Fibroblast of peridontal ligament (primary cell): ENCODE data around the gene BCO1.
"Not testable (repeated sequence)": the region's sequence is repeated elsewhere in the genome, so short reads cannot be mapped to it uniquely, and the experiment has no call there.

Experiments
- DNase-seq: peaks from one replicate; pipeline ENCODE4 v3.0.0-alpha.2; 2010; ENCODE audit errors: extremely low read depth

Gene BCO1

GRCh38 chr16:81238296-81239011, at the start of gene BCO1:
TSS of gene BCO1 (plus strand) at chr16:81238689. CDS start at chr16:81238909, 220 bp downstream.
- DNase-seq, result peak; percentile 71

GRCh38 chr16:81189100-81189664, 49.3 kb upstream of the BCO1 start:
- DNase-seq, result peak; percentile 48

- peak; percentile 17 for DNase-seq
These were observed 47.8 kb upstream of the BCO1 start for GRCh38 chr16:81190667-81191066.

GRCh38 chr16:81195885-81196534, 42.5 kb upstream of the BCO1 start:
- no peak for DNase-seq

- peak; percentile 12 for DNase-seq
These were observed 39.9 kb upstream of the BCO1 start for GRCh38 chr16:81198635-81199034.

GRCh38 chr16:81201267-81201666, 37.2 kb upstream of the BCO1 start:
- DNase-seq, result peak; percentile 5

- peak; percentile 82 for DNase-seq
These were observed 33.5 kb upstream of the BCO1 start for GRCh38 chr16:81204798-81205680.

GRCh38 chr16:81207076-81207475, 31.4 kb upstream of the BCO1 start:
- no peak for DNase-seq

GRCh38 chr16:81210807-81211206, 27.7 kb upstream of the BCO1 start:
- DNase-seq, result no peak

GRCh38 chr16:81212830-81213465, 25.5 kb upstream of the BCO1 start:
- DNase-seq, result no peak

GRCh38 chr16:81214745-81215166, 23.7 kb upstream of the BCO1 start:
- DNase-seq, result no peak

- no peak for DNase-seq
These were observed 22.4 kb upstream of the BCO1 start for GRCh38 chr16:81216114-81216513.

- DNase-seq, result no peak
These were observed 21.8 kb upstream of the BCO1 start for GRCh38 chr16:81216706-81217105.

- no peak for DNase-seq
These were observed 19.3 kb upstream of the BCO1 start for GRCh38 chr16:81219151-81219550.

GRCh38 chr16:81220349-81220748, 18.1 kb upstream of the BCO1 start:
- no peak for DNase-seq

- DNase-seq, result no peak
These were observed 16.8 kb upstream of the BCO1 start for GRCh38 chr16:81221731-81222130.

- no peak for DNase-seq
These were observed 13.7 kb upstream of the BCO1 start for GRCh38 chr16:81224824-81225223.

GRCh38 chr16:81225697-81226096, 12.8 kb upstream of the BCO1 start:
- not testable (repeated sequence) for DNase-seq

- no peak for DNase-seq
These were observed 10.7 kb upstream of the BCO1 start for GRCh38 chr16:81227785-81228184.

- DNase-seq, result no peak
These were observed 8.7 kb upstream of the BCO1 start for GRCh38 chr16:81229811-81230210.

- no peak for DNase-seq
These were observed 7.5 kb upstream of the BCO1 start for GRCh38 chr16:81231014-81231413.
